Stimulated activated CD4-positive, alpha-beta T cell treated with anti-CD3 and anti-CD28 coated beads, TNF-alpha, amount 100 ng/mL, for 1 hour (primary cell): Measurements from ENCODE around the gene KIF1C.
"Not testable (repeated sequence)": the region's sequence is repeated elsewhere in the genome, so short reads cannot be mapped to it uniquely, and the experiment has no call there.

Experiments
- DNase-seq, 3 donors: peaks; one replicate each; pipeline ENCODE4 v3.0.0-alpha.2; 2020; ENCODE audit warnings: low read depth in 3 of 3, low spot score in 1 of 3

Gene KIF1C

DNA sequence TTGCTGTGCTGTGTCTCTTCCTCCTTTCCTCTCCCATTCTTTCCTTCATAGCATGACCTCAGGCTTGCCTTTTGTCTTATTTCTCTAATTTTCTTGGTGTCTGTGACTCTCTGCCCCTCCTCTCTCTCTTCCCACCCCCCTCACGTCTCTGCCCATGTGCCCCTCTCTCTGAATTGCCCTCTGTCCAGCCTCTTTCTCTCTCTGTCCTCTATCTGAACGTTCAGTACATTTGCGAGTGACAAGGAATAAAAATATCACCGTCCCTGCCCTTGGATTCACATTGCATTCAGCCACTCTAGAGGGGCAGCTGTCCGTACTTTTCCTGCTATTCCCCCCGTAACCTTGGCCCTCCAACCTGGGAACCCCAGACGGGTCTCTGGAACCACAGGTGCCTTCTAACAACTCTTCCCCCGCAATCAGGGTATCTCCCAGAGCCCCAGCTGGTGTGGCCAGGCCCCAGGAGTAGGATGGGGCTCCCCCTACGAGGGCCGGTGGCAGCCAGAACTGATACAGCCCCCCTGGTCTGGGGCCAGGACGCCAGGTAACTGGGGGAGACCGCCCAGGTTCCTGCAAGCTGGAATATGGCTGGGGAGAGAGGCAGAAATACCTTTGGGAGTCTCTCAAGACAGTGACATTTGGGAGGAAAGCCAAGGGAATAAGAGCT is 1.8 kb downstream of the KIF1C start:
- no peak for DNase-seq

DNA sequence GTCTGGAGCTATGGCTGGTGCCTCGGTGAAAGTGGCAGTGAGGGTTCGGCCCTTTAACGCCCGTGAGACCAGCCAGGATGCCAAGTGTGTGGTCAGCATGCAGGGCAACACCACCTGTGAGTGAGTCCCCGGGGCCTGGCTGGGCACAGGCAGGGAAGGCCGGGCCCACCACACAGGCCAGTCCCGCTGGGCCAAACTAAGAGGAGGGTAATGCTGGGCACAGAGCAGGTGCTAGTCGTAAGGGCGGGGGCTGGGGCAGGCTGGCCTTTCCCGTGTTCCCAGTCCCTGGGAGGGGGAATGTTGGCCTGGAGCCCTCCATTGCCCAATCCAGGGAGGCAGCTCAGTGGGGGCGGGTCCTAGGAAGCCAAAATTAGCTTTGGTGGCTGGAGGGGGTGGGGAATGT is 2.5 kb downstream of the KIF1C start:
- no peak for DNase-seq

DNA sequence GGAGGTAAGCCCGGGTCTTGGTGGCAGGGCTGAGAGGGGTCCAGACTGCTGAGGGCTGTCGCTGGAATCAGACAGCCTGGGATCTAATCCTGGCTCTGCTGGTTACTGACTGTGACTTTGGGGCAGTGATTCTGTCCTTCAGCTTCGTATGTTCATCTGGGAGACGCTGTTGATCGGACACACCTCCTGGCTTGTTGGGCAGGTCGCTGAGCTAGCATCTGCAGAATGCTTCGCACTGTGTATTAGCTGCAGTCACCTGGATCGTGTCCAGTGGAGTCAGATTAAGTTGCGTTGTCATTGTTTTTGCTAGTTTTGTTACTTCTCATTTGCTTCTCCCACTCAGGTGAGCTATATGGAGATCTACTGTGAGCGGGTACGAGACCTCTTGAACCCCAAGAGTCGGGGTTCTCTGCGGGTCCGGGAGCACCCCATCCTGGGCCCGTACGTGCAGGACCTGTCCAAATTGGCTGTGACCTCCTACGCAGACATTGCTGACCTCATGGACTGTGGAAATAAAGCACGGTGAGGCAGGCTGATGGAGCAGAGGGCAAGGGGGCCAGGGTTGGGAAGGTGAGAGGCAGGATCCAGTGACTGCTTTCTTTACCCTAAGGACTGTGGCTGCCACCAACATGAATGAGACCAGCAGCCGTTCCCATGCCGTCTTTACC is 4.5 kb downstream of the KIF1C start:
- no peak for DNase-seq

DNA sequence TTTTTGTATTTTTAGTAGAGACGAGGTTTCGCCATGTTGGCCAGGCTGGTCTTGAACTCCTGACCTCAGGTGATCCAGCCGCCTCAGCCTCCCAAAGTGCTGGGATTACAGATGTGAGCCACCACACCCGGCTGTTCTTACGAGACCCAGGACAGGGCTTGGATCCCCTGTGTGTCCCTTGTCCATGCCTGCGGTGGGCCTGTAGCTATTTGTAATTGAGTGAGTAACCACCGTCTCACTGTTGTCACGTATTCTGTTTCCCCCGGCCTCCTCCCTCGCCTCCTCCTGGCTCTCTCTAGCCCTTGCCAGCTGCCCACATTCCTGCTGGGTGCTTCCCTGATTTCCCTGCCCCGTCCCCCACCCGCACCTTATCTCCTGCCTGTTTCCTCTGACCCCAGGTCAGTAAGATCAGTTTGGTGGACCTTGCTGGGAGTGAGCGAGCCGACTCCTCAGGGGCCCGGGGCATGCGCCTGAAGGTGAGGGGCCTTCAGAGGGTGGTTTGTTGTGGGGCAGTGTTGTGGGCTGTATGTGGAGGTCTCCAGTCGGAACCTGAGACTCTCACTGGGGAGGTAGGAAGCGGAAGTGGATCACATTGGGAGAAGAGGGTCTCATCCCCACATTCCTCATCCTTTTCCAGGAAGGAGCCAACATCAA is 5.6 kb downstream of the KIF1C start:
- DNase-seq = no peak

DNA sequence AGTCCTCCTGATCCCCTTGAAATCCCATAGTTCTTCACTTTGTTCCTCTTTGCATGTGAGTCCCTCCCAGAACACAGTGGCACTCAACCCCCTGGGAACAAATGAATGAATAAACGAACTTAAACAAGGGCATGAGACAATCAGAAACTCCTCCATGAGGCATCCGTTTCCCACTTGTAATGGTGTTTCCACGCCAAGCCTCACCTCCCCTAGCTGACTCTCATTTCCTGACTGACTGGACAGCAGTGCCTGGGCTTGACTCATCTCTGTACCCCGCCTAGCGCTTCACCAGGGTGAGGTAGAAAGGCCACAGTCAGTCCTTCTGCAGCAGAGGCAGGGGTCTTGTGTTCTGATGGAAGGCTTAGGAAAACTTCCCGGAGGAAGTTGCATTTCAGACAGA is 14.2 kb downstream of the KIF1C start:
- DNase-seq = no peak

DNA sequence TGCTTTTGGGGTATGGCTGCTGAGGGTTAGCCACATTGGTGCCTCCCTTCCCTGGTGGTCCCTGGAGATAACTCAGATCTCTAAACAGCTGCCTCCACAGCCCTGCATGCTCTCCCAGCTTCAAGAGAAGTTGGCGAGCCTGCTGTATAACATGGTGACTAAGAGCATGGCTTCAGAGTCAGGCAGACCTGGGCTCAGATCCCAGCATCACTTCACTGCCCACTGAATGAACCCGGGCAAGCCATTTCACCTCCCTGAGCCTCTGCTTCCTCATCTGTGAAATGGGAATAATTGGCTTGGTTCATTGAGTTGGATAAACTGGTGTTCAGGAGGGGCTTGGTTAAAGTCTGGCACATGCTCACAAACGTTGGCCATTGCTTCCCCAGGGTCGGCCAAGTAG is 16.6 kb downstream of the KIF1C start:
- DNase-seq = no peak

DNA sequence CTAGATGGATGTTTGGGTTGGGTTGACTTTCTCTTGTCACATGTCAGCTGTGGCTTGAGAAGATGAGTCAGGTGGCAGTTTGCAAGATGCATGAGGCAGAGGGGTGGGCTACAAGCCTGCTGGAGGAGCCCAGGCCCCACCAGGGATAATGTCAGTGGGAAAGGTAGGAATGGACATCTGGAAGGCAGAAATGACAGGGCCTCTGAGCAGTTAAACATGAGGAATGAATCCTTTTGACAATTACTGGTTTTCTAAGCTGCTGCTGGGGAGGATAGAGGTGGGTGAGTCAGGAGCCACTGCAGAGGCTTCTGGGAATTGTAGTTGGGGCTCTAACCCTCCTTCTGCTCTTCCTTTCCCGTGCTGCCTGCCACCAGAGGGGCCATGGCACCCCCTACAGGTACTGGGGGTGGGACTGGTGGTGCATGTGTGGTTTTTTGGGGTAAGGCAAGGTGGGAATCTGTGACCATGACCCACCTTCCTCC is 21.8 kb downstream of the KIF1C start:
- no peak for DNase-seq

DNA sequence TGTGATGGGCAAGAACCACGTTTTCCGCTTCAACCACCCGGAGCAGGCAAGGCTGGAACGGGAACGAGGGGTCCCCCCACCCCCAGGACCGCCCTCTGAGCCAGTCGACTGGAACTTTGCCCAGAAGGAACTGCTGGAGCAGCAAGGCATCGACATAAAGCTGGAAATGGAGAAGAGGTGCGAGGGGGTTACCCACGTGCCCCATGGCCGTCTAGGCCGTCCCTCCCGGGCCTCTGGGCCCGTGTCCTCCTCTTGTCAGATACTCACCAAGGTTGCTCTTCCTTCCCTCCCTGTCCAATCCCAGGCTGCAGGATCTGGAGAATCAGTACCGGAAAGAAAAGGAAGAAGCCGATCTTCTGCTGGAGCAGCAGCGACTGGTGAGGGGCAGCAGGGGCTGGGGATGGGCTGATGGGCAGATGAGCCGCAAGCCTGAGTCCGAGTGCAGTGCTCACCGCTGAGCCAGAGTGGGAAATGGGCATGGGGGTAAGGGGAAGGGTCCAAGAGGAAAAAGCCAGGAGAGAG is 22.8 kb downstream of the KIF1C start:
- DNase-seq = no peak

DNA sequence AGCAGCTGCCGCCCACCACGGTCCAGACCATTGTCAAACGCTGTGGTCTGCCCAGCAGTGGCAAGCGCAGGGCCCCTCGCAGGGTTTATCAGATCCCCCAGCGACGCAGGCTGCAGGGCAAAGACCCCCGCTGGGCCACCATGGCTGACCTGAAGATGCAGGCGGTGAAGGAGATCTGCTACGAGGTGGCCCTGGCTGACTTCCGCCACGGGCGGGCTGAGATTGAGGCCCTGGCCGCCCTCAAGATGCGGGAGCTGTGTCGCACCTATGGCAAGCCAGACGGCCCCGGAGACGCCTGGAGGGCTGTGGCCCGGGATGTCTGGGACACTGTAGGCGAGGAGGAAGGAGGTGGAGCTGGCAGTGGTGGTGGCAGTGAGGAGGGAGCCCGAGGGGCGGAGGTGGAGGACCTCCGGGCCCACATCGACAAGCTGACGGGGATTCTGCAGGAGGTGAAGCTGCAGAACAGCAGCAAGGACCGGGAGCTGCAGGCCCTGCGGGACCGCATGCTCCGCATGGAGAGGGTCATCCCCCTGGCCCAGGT is 24.5 kb downstream of the KIF1C start:
- DNase-seq = no peak

DNA sequence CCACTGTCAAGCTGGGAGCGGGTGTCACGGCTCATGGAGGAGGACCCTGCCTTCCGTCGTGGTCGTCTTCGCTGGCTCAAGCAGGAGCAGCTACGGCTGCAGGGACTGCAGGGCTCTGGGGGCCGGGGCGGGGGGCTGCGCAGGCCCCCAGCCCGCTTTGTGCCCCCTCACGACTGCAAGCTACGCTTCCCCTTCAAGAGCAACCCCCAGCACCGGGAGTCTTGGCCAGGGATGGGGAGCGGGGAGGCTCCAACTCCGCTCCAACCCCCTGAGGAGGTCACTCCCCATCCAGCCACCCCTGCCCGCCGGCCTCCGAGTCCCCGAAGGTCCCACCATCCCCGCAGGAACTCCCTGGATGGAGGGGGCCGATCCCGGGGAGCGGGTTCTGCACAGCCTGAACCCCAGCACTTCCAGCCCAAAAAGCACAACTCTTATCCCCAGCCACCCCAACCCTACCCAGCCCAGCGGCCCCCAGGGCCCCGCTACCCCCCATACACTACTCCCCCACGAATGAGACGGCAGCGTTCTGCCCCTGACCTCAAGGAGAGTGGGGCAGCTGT is 25.9 kb downstream of the KIF1C start:
- no peak for DNase-seq

DNA sequence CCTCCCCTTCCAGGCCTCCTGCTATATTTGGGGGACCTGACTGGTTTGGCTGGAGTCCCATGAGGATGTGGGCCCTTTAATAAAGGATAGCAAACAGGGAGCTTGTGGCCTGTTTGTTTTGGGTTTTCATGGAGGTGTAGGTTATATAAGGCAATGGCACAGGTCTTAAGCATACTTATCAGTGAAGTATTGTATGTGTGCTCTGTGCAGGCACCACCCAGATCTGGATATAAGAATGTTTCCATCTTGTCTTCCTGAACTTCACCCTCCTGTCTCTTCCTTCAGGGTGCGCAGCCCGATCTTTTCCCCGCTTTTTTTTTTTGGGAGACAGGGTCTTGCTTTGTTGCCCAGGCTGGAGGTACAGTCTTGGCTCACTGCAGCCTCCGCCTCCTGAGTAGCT is 26.9 kb downstream of the KIF1C start:
- DNase-seq = no peak

DNA sequence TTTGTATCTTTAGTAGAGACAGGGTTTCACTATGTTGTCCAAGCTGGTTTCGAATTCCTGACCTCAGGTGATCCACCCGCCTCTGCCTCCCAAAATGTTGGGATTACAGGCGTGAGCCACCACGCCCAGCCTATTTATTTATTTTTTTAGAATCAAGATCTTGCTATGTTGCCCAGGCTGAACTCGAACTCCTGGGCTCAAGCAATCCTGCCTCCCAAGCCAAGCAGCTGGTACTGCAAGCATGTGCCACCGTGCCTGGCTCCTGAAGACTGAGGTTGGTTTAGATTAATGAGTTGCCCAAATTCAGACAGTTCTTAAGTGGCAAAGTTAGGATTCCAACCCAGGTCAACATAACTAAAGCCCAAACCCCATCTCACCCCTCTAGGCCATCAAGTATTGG is 29.5 kb downstream of the KIF1C start:
- no peak for DNase-seq

DNA sequence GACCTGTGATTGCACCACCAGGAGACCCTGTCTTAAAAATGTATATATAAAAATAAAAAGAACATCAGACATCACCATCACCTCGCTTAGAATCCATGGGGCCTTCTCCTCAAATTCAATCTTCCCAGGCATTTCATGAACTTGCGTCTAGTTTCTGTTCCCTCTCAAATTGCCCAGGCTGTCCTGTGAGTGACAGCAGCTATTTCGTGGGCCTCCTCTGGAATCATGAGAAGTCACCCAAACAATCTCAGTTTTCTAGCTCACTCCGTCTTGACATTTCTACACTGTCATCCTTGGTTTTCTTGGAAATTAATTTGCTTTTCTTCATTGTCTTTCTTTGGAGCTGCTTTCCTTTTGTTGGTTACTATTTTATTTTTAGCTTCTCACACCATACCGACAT is 30.2 kb downstream of the KIF1C start:
- DNase-seq = no peak

DNA sequence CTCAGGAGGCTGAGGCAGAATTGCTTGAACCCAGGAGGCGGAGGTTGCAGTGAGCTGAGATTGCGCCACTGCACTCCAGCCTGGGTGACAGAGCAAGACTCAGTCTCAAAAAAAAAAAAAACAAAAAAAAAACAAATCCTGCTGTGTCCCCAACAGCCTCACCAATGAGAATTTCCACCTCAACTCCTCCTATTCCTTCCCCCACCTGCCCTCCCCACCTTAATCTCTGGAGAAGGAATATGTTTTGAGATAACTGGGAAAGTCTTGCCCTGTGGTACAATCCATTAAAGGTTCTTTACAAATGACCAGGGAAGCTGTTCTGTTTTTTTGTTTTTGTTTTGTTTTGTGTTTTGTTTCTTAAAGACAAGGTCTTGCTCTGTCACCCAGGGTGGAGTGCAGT is 32.4 kb downstream of the KIF1C start:
- DNase-seq = not testable (repeated sequence)

DNA sequence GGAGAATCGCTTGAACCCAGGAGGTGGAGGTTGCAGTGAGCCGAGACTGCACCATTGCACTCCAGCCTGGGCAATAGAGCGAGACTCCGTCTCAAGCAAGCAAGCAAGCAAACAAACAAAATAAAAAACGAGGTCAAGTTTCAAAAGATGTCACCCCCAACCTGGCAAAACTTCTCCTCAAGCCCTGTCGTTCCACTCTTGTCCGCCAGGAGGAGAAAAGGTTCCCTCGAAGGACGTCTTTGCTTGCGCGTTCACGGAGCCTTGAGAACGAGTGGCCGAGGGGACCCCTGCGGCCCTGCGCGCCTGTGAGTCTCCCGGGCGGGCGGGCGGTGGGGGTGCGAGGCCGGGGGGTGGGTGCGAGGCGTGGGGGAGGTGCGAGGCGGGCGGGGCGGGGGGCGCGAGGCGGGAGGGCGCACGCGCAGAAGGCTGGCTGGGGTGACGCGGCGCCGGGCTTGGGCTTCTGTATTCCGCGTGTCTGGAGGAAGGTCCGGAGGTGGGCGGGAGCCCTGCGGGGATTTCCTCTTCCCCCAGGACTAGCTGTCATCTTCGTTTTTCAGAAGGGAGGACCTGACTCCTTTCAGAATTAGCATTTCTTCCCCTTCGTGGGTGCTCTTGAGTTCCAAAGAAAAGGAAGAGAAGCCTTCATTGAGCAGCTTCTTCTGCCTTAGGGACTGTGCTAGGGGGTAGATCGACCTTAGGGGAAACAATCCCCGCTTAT is 33.8 kb downstream of the KIF1C start:
- peak; percentile 60 to 76 (median 66) for DNase-seq

DNA sequence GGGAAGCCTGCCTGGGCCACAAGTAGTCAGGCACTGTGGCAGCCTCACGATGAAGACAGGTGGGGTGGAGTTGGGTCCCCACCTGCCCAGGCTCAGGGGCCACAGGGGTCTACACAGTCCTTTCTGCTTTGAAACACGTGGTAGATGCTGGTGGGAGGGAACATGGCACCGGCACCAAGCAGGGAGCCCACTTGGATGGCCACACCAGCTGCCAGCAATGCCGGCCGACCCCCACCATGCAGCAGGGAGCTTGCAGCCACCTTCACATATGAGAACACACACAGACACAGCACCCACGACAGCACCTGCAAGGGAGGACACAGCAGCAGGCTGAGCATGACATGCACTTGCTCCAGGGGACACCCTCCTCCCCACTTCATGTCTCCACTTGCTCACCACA is 35.1 kb downstream of the KIF1C start:
- DNase-seq = no peak

DNA sequence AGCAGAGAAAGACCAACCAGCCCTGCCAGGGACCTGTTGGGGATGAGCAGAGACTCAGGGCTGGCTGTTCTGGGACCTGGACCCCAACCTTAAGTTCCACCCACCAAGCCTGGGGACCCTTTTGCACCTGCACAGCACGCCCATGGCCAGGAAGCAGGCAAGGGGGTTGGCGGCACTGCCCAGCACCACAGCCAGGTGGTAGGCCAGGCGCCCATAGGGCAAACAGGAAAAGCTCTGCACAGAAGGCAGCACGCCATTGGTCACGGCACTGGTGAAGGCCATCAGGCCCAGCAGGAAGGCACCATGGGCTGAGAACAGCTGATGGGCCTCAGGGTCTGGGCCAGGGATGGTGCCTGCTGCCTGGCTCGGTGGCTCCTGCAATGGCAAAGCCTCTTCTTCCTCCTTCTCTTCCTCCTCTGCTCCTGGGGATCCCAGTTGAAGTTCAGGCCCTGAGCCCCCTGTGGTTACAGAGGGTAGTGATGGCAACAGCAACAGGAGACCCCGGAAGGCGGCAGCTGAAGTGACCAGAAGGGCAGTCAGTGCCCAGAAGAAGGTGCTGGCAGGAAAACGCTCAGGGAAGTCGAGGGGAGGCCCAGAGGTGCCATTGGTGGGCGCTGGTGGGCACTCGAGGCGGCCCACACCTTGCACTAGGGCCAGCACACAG is 35.7 kb downstream of the KIF1C start:
- no peak for DNase-seq

DNA sequence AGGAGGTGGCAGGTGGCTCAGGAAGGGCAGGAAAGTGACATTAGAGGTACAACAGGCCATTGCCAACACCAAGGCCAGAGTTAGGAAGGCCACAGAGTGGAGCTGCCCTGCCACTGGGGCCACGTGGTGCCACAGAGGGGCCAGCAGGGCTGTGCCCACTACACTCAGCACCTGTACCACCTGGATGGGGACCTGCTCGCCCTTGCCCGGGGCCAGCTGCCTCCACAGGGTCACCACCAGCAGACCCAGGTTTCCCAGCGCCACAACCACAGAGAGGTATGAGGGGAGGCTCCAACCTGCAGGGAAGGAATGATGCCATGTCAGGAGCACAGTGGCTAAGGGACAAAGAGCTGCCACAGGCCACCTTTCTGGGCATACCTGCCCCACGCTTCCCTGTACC is 36.3 kb downstream of the KIF1C start:
- no peak for DNase-seq

DNA sequence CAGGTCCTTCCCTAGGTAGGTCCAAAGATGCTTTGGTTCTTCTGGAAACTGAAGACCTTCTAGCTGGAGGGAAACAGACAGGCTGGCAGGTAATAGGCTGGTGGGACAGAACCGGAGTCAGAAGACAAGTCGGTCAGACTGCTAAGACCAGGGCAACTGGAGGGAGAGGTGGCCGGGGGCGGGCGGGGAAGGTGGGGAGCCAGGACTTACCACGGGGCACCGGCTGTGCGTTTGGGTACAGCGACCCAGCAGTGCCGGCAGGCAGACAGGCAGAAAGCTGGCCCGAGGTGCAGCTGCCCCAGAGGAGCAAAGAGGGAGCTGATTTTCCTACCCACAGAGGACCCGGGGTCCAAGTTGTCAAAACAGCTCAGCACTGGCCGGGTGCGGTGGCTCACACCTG is 36.9 kb downstream of the KIF1C start:
- no peak for DNase-seq

DNA sequence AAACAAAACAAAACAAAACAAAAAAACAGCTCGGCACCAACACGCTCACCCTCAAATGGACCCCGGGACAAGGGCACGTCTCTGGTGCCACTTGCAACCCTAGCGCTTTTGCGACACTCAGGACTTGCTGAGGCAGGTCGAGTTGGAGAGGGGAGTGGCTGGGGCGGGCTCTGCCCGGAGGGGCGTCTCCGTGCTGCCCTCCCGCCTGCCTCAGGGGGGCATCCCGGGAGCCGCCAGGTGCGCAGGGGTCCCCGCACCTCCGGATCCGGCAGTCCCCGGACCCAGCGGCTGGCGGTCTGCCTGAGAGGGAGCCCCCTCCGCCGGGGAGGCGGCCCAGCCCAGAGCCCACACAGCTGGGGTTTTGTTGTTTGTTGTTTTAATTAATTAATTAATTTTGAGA is 37.6 kb downstream of the KIF1C start, which contains the start of gene SLC52A1:
Gene SLC52A1, minus strand, starts transcription at position 112 of the 400 bp plus-strand sequence. CDS start 820 bp downstream, outside the sequence.
- no peak for DNase-seq
